T47D (cell line): ENCODE results near the gene MDGA2.

ENCODE experiments used
- DNase-seq, 2 experiments: peaks; one replicate each; pipeline versions ENCODE4 v3.0.0 to v3.0.0-alpha.2; 2011 to 2012; ENCODE audit warnings: low read depth in 1 of 2, low spot score in 1 of 2
- JUND ChIP-seq: IDR thresholded peaks from 2 replicates; pipeline ENCODE4 v1.6.1; 2012; ENCODE audit warnings: low read depth
- in situ Hi-C: cut with HindIII; loops from 2 replicates; pipeline ENCODE4 v1.10.0; 2016; ENCODE audit warnings: low sequenced_read_pairs, low pct_unique_long_range_greater_than_20kb

MDGA2 gene

GRCh38 chr14:47065326-47065725 is 610.1 kb downstream of the MDGA2 start:
- no peak for DNase-seq
- in situ Hi-C loops, result no loop called here
- no peak for TF ChIP-seq JUND

DNA sequence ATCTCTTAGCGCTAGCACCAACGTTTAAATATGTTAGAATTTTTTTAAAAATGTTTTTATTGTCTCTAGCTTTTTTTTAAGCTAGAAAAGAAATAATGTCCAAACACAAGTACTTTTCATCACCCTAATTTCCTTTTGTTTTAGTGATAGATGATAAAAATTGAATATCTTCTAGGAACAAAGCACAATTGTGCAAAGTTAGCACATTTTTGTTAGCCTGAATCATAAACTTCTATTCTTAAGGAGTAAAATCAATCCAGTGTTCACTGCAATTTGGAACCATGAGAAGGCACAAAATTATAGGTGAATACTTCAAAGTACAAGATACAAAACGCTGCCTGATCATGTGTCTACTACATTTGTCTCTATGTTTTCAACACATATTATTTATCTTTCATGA is 615.4 kb downstream of the MDGA2 start:
- no peak for TF ChIP-seq JUND
- in situ Hi-C loops, result no loop called here
- no peak for DNase-seq

DNA sequence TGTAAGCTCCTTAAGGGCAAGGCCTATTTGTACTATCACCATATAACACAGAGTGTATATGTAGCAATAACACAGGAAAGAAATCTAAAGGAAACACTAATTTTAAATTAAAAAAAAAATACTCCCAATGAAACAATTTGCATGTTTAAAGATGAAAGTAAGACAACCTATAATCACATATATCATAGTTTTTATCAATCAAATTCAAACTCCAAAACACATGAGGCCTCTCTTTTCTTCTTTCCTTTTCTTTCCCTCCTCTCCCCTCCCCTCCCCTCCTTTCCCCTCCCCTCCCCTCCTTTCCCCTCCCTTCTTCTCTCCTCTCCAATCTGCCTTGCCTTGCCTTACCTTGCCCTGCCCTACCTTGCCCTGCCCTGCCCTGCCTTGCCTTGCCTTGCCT is 618.0 kb downstream of the MDGA2 start:
- TF ChIP-seq JUND, result no peak
- in situ Hi-C loops, result no loop called here

DNA sequence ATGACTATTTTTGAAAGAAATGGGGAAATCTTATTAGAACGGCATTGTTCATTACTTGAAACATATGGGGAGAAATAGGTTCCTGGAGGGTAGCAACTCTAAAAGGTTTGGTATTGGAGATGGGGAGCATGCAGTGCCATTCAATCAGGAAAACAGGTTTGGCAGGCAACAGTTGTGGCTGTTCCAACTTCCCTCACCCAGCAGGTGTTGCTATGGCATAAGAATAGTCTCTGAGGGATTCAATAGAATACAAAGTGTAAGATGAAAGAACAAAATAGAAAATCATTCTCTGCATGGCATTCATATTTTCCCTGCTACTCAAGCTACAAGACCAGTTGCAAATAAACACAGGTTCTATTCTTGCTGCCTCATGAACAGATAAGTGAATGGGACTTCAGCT is 630.6 kb downstream of the MDGA2 start:
- no peak for TF ChIP-seq JUND
- DNase-seq, result peak; percentile 23 to 89
- in situ Hi-C loops, result no loop called here

More for the DNA sequence above, 618.0 kb downstream of the MDGA2 start:
- DNase-seq, result no peak

GRCh38 chr14:47040550-47040949 is 634.9 kb downstream of the MDGA2 start:
- DNase-seq, result peak; percentile 7 to 84
- TF ChIP-seq JUND, result no peak
- in situ Hi-C loops, result no loop called here

- TF ChIP-seq JUND, result no peak
- DNase-seq, result no peak
- in situ Hi-C loops, result no loop called here
Measured at GRCh38 chr14:47039336-47039735, 636.1 kb downstream of the MDGA2 start.

GRCh38 chr14:47022721-47023120 is 652.7 kb downstream of the MDGA2 start:
- DNase-seq, result no peak
- TF ChIP-seq JUND, result no peak
- in situ Hi-C loops, result no loop called here

GRCh38 chr14:47020500-47020899 is 654.9 kb downstream of the MDGA2 start:
- no peak for TF ChIP-seq JUND
- in situ Hi-C loops, result no loop called here
- DNase-seq, result no peak

DNA sequence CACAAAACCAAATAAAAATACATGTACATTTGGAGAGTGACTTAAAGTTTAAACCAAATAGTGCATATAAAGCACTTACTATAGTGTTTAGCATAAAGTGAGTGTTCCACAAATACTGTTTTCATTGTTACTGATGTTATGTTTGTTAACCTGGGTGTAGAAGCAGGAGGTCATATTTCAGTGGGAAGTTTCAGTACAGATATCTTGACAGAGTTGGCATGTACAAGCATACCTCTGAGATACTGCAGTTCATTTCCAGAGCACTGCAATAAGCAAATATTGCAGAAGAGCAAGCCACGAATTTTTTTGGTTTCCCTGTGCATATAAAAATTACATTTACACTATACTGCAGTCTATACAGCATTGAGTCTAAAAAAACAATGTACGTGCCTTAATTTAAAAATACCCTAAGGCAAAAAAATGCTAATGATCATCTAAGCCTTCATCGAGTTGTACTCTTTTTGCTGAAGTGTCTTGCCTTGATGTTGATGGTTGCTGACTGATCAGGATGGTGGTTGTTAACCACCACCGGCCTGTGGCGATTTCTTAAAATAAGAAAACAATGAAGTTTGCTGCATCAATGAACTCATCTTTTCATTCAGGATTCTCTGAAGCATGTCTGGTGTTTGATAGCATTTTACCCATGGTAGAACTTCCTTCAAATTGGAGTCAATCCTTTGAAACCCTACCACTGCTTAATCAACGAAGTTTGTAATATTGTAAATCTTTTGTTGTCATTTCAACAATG is 662.7 kb downstream of the MDGA2 start:
- no peak for DNase-seq
- in situ Hi-C loops, result no loop called here
- TF ChIP-seq JUND, result no peak

DNA sequence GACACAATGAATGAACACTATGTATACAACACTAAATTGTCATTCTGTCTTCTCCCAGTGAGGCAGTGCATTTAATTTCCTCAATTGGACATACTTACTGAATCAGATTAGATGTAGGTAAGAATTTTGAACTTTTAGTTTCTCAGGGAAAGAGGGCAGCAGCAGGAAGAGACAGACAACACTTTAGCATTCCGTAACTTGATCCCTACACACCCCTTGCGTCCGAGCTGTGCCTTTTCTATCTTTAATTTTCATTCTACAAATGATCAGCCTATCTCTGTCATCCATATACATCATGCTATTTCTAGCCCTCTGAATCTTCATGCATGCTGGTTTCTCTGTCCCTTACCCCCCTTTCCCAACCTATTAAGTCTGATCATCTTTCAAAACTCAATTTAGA is 665.8 kb downstream of the MDGA2 start:
- TF ChIP-seq JUND, result no peak
- in situ Hi-C loops, result no loop called here
- DNase-seq, result no peak

DNA sequence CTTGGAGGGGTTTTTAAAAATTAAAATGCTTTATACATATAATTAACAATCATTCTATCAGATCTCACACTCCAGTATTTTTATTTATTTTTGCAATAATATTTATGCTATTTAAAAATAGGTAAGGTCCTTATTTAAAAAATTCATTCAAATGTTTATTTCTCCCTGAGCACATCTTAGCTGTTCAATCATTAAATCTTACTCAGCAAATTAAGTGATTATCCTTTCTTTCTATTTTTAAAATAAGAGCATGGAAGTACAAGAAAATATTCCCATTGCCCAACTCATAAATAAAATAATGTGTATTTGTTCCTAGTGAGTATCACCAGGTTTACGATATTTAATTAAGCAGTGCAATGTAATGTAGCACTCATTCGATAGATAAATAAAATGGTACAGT is 666.7 kb downstream of the MDGA2 start:
- no peak for DNase-seq
- in situ Hi-C loops, result no loop called here
- TF ChIP-seq JUND, result no peak

- in situ Hi-C loops, result no loop called here
- no peak for DNase-seq
- no peak for TF ChIP-seq JUND
Measured at GRCh38 chr14:46999661-47000060, 675.7 kb downstream of the MDGA2 start.

GRCh38 chr14:46989566-46989965 is 685.8 kb downstream of the MDGA2 start:
- in situ Hi-C loops, result no loop called here
- TF ChIP-seq JUND, result no peak
- no peak for DNase-seq

DNA sequence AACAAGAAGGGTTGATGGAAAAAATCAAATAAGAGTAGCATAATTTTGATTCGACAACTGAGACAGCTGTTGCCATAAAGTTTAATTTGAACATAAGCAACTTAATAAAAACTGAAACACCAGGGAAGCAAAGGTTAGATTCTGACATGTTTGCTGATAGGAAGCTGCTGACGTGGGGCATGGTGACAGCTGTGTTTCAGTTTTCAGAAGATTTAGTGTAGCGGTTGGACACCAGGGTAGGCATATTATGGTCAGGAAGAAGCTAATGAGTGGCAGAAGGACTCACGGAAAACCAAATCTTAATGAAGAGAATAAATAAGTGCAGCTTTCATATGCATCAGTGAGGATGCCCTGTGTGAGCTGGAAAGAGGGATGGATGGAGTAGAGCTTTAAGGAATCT is 687.1 kb downstream of the MDGA2 start:
- DNase-seq, result no peak
- in situ Hi-C loops, result no loop called here
- TF ChIP-seq JUND, result no peak
